ENCODE measurements around the gene RFC1. TPM values are rescaled to one million over a fixed set of nuclear protein-coding genes. Genes with fewer than 3 reads are reported as not detected.

The RFC1 gene
- total and polyA plus RNA-seq, 4 donors, result 13.3 to 45.2 (median 30.8) TPM

GRCh38 chr4:39369301-39369700 is 3.1 kb upstream of the RFC1 start:
- H3K27me3 ChIP-seq (ENCODE audit: control insufficient read depth in 4 of 4, insufficient read depth in 4 of 4, low read length in 3 of 4), result no peaks in the 10 kb centered on the region
- H3K4me3 ChIP-seq (ENCODE audit: low read depth in 1 of 3, low read length in 3 of 3), result no peak overlapping the region
- no peaks in the 10 kb centered on the region for H3K9me3 ChIP-seq (ENCODE audit: control insufficient read depth in 4 of 4, low read length in 3 of 4)
- no peaks in the 10 kb centered on the region for H3K36me3 ChIP-seq (ENCODE audit: control insufficient read depth in 4 of 4, insufficient read depth in 3 of 4, low read depth in 1 of 4, low read length in 3 of 4)
- TF ChIP-seq, protein P1, sequence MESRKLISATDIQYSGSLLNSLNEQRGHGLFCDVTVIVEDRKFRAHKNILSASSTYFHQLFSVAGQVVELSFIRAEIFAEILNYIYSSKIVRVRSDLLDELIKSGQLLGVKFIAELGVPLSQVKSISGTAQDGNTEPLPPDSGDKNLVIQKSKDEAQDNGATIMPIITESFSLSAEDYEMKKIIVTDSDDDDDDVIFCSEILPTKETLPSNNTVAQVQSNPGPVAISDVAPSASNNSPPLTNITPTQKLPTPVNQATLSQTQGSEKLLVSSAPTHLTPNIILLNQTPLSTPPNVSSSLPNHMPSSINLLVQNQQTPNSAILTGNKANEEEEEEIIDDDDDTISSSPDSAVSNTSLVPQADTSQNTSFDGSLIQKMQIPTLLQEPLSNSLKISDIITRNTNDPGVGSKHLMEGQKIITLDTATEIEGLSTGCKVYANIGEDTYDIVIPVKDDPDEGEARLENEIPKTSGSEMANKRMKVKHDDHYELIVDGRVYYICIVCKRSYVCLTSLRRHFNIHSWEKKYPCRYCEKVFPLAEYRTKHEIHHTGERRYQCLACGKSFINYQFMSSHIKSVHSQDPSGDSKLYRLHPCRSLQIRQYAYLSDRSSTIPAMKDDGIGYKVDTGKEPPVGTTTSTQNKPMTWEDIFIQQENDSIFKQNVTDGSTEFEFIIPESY (IDR thresholded peaks at IDR 0.05), result no peak
- TF ChIP-seq RAD21 (IDR thresholded peaks at IDR 0.05) (no peak), HNF4A (conservative IDR thresholded peaks at IDR 0.05) (no peak), NR2F2 (IDR thresholded peaks at IDR 0.05) (no peak), FOXA2 (IDR thresholded peaks at IDR 0.05) (no peak), RXRA (IDR thresholded peaks at IDR 0.05) (no peak), GABPA (IDR thresholded peaks at IDR 0.05 in 1 of 2, conservative IDR thresholded peaks at IDR 0.05 in 1 of 2) (no peak), YY1 (IDR thresholded peaks at IDR 0.05) (no peak), HNF4G (IDR thresholded peaks at IDR 0.05) (no peak), REST (IDR thresholded peaks at IDR 0.05) (no peak), TAF1 (conservative IDR thresholded peaks at IDR 0.05) (no peak), FOXA1 (IDR thresholded peaks at IDR 0.05) (no peak), EGR1 (IDR thresholded peaks at IDR 0.05; ENCODE audit: low read depth in 2 of 2) (no peak), SP1 (IDR thresholded peaks at IDR 0.05) (no peak), JUND (IDR thresholded peaks at IDR 0.05) (no peak)
- TF ChIP-seq, protein P2, sequence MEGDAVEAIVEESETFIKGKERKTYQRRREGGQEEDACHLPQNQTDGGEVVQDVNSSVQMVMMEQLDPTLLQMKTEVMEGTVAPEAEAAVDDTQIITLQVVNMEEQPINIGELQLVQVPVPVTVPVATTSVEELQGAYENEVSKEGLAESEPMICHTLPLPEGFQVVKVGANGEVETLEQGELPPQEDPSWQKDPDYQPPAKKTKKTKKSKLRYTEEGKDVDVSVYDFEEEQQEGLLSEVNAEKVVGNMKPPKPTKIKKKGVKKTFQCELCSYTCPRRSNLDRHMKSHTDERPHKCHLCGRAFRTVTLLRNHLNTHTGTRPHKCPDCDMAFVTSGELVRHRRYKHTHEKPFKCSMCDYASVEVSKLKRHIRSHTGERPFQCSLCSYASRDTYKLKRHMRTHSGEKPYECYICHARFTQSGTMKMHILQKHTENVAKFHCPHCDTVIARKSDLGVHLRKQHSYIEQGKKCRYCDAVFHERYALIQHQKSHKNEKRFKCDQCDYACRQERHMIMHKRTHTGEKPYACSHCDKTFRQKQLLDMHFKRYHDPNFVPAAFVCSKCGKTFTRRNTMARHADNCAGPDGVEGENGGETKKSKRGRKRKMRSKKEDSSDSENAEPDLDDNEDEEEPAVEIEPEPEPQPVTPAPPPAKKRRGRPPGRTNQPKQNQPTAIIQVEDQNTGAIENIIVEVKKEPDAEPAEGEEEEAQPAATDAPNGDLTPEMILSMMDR (IDR thresholded peaks at IDR 0.05; ENCODE audit: low read depth, low read length, missing input control), result no peak
- TF ChIP-seq, protein P3, sequence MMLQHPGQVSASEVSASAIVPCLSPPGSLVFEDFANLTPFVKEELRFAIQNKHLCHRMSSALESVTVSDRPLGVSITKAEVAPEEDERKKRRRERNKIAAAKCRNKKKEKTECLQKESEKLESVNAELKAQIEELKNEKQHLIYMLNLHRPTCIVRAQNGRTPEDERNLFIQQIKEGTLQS (IDR thresholded peaks at IDR 0.05), result no peak
- TF ChIP-seq, protein P4, sequence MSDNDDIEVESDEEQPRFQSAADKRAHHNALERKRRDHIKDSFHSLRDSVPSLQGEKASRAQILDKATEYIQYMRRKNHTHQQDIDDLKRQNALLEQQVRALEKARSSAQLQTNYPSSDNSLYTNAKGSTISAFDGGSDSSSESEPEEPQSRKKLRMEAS (IDR thresholded peaks at IDR 0.05), result no peak
- peaks cover 2 to 29% (median 18%) of the 10 kb centered on the region in 4 donors for H3K4me1 ChIP-seq (ENCODE audit: control insufficient read depth in 4 of 4, insufficient read depth in 4 of 4, low read length in 3 of 4)
- H3K27ac ChIP-seq (ENCODE audit: low read depth in 1 of 2, low read length in 2 of 2), result no peak overlapping the region
- no peak overlapping the region for H3K9ac ChIP-seq (ENCODE audit: low read depth in 1 of 2, low read length in 2 of 2)
- 73% methylated on average over 4 of the region's 4 CpGs for WGBS
- DNase-seq (ENCODE audit: low spot score), result no peak

All from liver (tissue), 9 donors.